Pancreas (tissue), 10 donors: ENCODE results near the gene PCSK7. TPM values are rescaled to one million over a fixed set of nuclear protein-coding genes. Genes with fewer than 3 reads are reported as not detected.
A peak's percentile ranks its signal among the peaks of the same experiment; 100 is the strongest.

Experiments
- ATAC-seq, 4 donors: fragments of 200-7000 bp; cut with Tn5 transposase; one replicate each; pipeline versions ENCODE4 v1.8.0 to v1.9.1; 2020; ENCODE audit warnings: mild to moderate bottlenecking in 4 of 4, moderate library complexity in 4 of 4
- DNase-seq, 6 donors: peaks; one replicate each; pipeline ENCODE4 v3.0.0-alpha.2; 2020
- FAIRE-seq: peaks from 2 replicates; lab custom pipeline; 2012; peaks lifted over from hg19 to GRCh38; lab: Jason Lieb, UNC
- H3K27ac ChIP-seq, 4 donors: fragments of 200-600 bp; sonication (generic); 1 replicate in 3 of 4; 2 replicates in 1 of 4; pipeline versions ENCODE4 v1.5.0 to v1.8.0; 2020
- H3K27me3 ChIP-seq, 4 donors: fragments of 200-600 bp; one replicate each; pipeline ENCODE4 v1.8.0; 2021
- H3K36me3 ChIP-seq, 3 donors: fragments of 200-600 bp; sonication (generic) in 1 of 3; one replicate each; pipeline versions ENCODE4 v1.5.0 to v1.8.0; 2020 to 2021
- H3K4me1 ChIP-seq, 3 donors: fragments of 200-600 bp; one replicate each; pipeline ENCODE4 v1.8.0; 2021
- H3K4me3 ChIP-seq, 4 donors: fragments of 200-600 bp; sonication (generic) in 2 of 4; one replicate each; pipeline versions ENCODE4 v1.5.0 to v1.8.0; 2020 to 2021
- H3K9me3 ChIP-seq, 4 donors: fragments of 200-600 bp; one replicate each; pipeline ENCODE4 v1.8.0; 2021
- CTCF ChIP-seq, 4 donors: fragments of 200-600 bp; sonication (generic) in 3 of 4; IDR thresholded peaks; one replicate each; pipeline versions ENCODE4 v1.5.0 to v1.8.0; 2021; ENCODE audit warnings: antibody characterized with exemption in 4 of 4
- WGBS, 2 donors: extraction: QIAGEN DNeasy Blood & Tissue Kit; methylation state at CpG; one replicate each; pipeline ENCODE4 v1.1.7; 2013; 5-methylcytosine and 5-hydroxymethylcytosine counted together
- intact Hi-C, 3 donors: fragments of 100-400 bp; cut with DNase I; formaldehyde crosslinking; loops; one replicate each; pipeline versions ENCODE4 v1.11.1 to v1.14.2; 2022
- polyA plus RNA-seq, 2 donors: library from polyadenylated mRNA; stranded (reverse); fragments of 200-250 nt; gene quantifications; one replicate each; pipeline ENCODE4 v1.2.3, GENCODE V29; 2013
- total RNA-seq, 6 donors: library from RNA; stranded (reverse); fragmentation: NEBNext Ultra II Directional in 4 of 6; extraction: Animal tissue kit (Norgen Biotek cat#: 25700) in 4 of 6; gene quantifications; one replicate each; pipeline versions ENCODE4 v1.2.1 to v1.2.4, GENCODE V29; 2021 to 2023
- donor health status: healthy with polysubstance abuse.
- donor health status: DM: no; HTN: no; CAD: no; lungs with moderate emphysema.
- donor health status: DM: no; HTN: no; CAD: no.
- donor health status: control.
- donor health status: control.
- donor health status: Bipolar disorder and iron deficiency.
- donor health status: DM: yes; HTN: yes; CAD: no.
- donor health status: DM: no; HTN: no; CAD: no.
- donor health status: DM: no; HTN: no; CAD: no.
- donor health status: DM: yes; HTN: yes; CAD: no.

The PCSK7 gene
- total RNA-seq (10 to 100 TPM; 20.3 to 36.5 (median 27.3) TPM), polyA plus RNA-seq (10 to 100 TPM; 27.2 to 44.2 TPM)

GRCh38 chr11:117231842-117232091 is at the start of gene PCSK7:
PCSK7 (minus strand) TSS chr11:117232073; CDS start chr11:117229844, 2,229 bp downstream.
- FAIRE-seq (no peak), DNase-seq (peak; percentile 65 to 91 (median 76)), ATAC-seq (no peak)
- no peaks in the 10 kb centered on the region for H3K27me3 ChIP-seq
- TF ChIP-seq CTCF (IDR thresholded peaks at IDR 0.05) = no peak
- intact Hi-C loops = loop anchor here in 2 of 3 donors (5.0 to 10.0 kb wide), 2 partner anchors 83 to 86 kb away; partner anchors contain the start of gene BACE1 (in 2 of the 2)
- H3K4me3 ChIP-seq = peak within 1 kb of the TSS; percentile 81 to 94 (median 90)
- peak within 1 kb of the TSS; percentile 69 to 92 (median 86) for H3K27ac ChIP-seq
- no peaks in the 10 kb centered on the region for H3K9me3 ChIP-seq
- WGBS, 2 donors = 0% methylated on average over 10 to 13 of the region's 13 CpGs
- peaks cover 5 to 12% (median 10%) of the 10 kb centered on the region in 3 donors for H3K36me3 ChIP-seq
- H3K4me1 ChIP-seq = peaks cover 9 to 21% (median 13%) of the 10 kb centered on the region in 3 donors

GRCh38 chr11:117281159-117281558 is 49.3 kb upstream of the PCSK7 start:
- Histone ChIP-seq H3K36me3 (no peaks in the 10 kb centered on the region), H3K27ac (no peak overlapping the region), H3K9me3 (no peaks in the 10 kb centered on the region), H3K4me3 (no peak overlapping the region), H3K27me3 (no peaks in the 10 kb centered on the region), H3K4me1 (peaks cover 0 to 9% (median 9%) of the 10 kb centered on the region in 3 donors)
- no peak for FAIRE-seq
- 75 to 84% methylated on average over 6 of the region's 6 CpGs for WGBS, 2 donors
- peak in 2 of 4 donors; percentile 28 to 58 for ATAC-seq
- TF ChIP-seq CTCF (IDR thresholded peaks at IDR 0.05) = no peak
- intact Hi-C loops = no loop called here
- DNase-seq = no peak

GRCh38 chr11:117279711-117280376 is 48.0 kb upstream of the PCSK7 start:
- Histone ChIP-seq H3K9me3 (no peaks in the 10 kb centered on the region), H3K27ac (no peak overlapping the region), H3K4me3 (no peak overlapping the region), H3K4me1 (peaks cover 0 to 4% (median 0%) of the 10 kb centered on the region in 3 donors), H3K27me3 (no peaks in the 10 kb centered on the region), H3K36me3 (no peaks in the 10 kb centered on the region)
- TF ChIP-seq CTCF (IDR thresholded peaks at IDR 0.05) = no peak
- DNase-seq = no peak
- no peak for ATAC-seq
- WGBS, 2 donors = 54 to 60% methylated on average over 4 of the region's 4 CpGs
- no peak for FAIRE-seq
- intact Hi-C loops = no loop called here

- DNase-seq (no peak), ATAC-seq (no peak), FAIRE-seq (no peak)
- intact Hi-C loops = no loop called here
- 92 to 99% methylated on average over 2 of the region's 2 CpGs for WGBS, 2 donors
- H3K36me3 ChIP-seq = no peaks in the 10 kb centered on the region
- no peak overlapping the region for H3K27ac ChIP-seq
- no peak overlapping the region for H3K4me3 ChIP-seq
- no peaks in the 10 kb centered on the region for H3K27me3 ChIP-seq
- peaks cover 0 to 4% (median 0%) of the 10 kb centered on the region in 3 donors for H3K4me1 ChIP-seq
- no peak for TF ChIP-seq CTCF (IDR thresholded peaks at IDR 0.05)
- H3K9me3 ChIP-seq = no peaks in the 10 kb centered on the region
Measured at GRCh38 chr11:117278347-117278746, 46.5 kb upstream of the PCSK7 start.
